Lung (tissue), 12 donors: Measurements from ENCODE around the gene SLC9A9. TPM values are rescaled to one million over a fixed set of nuclear protein-coding genes. Genes with fewer than 3 reads are reported as not detected.

Experiments
- ATAC-seq: fragments of 200-7000 bp; cut with Tn5 transposase; one replicate; pipeline ENCODE4 v1.9.1; 2020; ENCODE audit warnings: moderate number of reproducible peaks; ENCODE audit not compliant: insufficient read depth, low FRiP score
- DNase-seq, 3 donors: peaks; one replicate each; pipeline ENCODE4 v3.0.0-alpha.2; 2013 to 2017
- H3K27ac ChIP-seq, 2 donors: one replicate each; pipeline ENCODE4 v1.5.1; 2013; ENCODE audit warnings: mild to moderate bottlenecking in 2 of 2, moderate library complexity in 2 of 2, control low read depth in 1 of 2, inconsistent platforms in 1 of 2, low read depth in 1 of 2, low read length in 1 of 2
- H3K27me3 ChIP-seq, 3 donors: one replicate each; pipeline ENCODE4 v1.5.1; 2013; ENCODE audit warnings: low read length in 2 of 3; ENCODE audit not compliant: control insufficient read depth in 3 of 3, insufficient read depth in 3 of 3
- H3K36me3 ChIP-seq, 4 donors: one replicate each; pipeline ENCODE4 v1.5.1; 2013; ENCODE audit warnings: low read length in 4 of 4, mild to moderate bottlenecking in 1 of 4, moderate library complexity in 1 of 4; ENCODE audit not compliant: control insufficient read depth in 4 of 4, insufficient read depth in 4 of 4
- H3K4me1 ChIP-seq, 5 donors: one replicate each; pipeline ENCODE4 v1.5.1; 2013; ENCODE audit warnings: low read length in 5 of 5, mild to moderate bottlenecking in 2 of 5, moderate library complexity in 1 of 5; ENCODE audit not compliant: control insufficient read depth in 5 of 5, insufficient read depth in 5 of 5
- H3K4me3 ChIP-seq: one replicate; pipeline ENCODE4 v1.5.1; 2013; ENCODE audit warnings: mild to moderate bottlenecking, control low read depth, moderate library complexity
- H3K9ac ChIP-seq, 2 donors: one replicate each; pipeline ENCODE4 v1.5.1; 2013; ENCODE audit warnings: low read length in 2 of 2, control low read depth in 1 of 2; ENCODE audit not compliant: insufficient read depth in 1 of 2
- H3K9me3 ChIP-seq, 4 donors: one replicate each; pipeline ENCODE4 v1.5.1; 2013; ENCODE audit warnings: low read length in 3 of 4, mild to moderate bottlenecking in 1 of 4, moderate library complexity in 1 of 4; ENCODE audit not compliant: control insufficient read depth in 4 of 4, insufficient read depth in 3 of 4
- CTCF ChIP-seq: IDR thresholded peaks from 2 replicates; pipeline ENCODE4 v1.5.1; 2012; ENCODE audit warnings: mild to moderate bottlenecking; ENCODE audit errors: control extremely low read depth, extremely low read depth
- WGBS, 2 donors: extraction: QIAGEN DNeasy Blood & Tissue Kit; methylation state at CpG; one replicate each; pipeline ENCODE4 v1.1.7; 2013; 5-methylcytosine and 5-hydroxymethylcytosine counted together
- polyA plus RNA-seq, 2 donors: library from polyadenylated mRNA; stranded (reverse); fragments of 200-250 nt; gene quantifications; one replicate each; pipeline ENCODE4 v1.2.1, GENCODE V29; 2013
- total RNA-seq, 2 donors: library from RNA; depleted of rRNA in 1 of 2; stranded (reverse); fragments of >200 nt in 1 of 2; gene quantifications; one replicate each; pipeline ENCODE4 v1.2.1, GENCODE V29; 2014 to 2021
- donor health status: control.
- donor health status: control.
- donor health status: Bipolar disorder and iron deficiency.
- donor health status: healthy.
- donor health status: DM: yes; HTN: yes; CAD: no.

The SLC9A9 gene
- total and polyA plus RNA-seq, 4 donors: 2.2 to 66.3 (median 8.2) TPM

GRCh38 chr3:143538577-143538981 is 309.7 kb downstream of the SLC9A9 start:
- ATAC-seq (no peak), DNase-seq (no peak)
- Histone ChIP-seq H3K27ac (no peak overlapping the region), H3K4me1 (peaks cover 0 to 33% (median 12%) of the 10 kb centered on the region in 5 donors), H3K9ac (no peak overlapping the region), H3K27me3 (no peaks in the 10 kb centered on the region), H3K4me3 (no peak overlapping the region), H3K36me3 (no peaks in the 10 kb centered on the region), H3K9me3 (no peaks in the 10 kb centered on the region)
- TF ChIP-seq CTCF: no peak
- 73 to 78% methylated on average over 2 of the region's 2 CpGs for WGBS, 2 donors

- no peak for ATAC-seq
- H3K4me3 ChIP-seq: no peak overlapping the region
- WGBS, 2 donors: 93 to 94% methylated on average over 1 of the region's 1 CpG
- no peaks in the 10 kb centered on the region for H3K27me3 ChIP-seq
- H3K36me3 ChIP-seq: no peaks in the 10 kb centered on the region
- H3K9me3 ChIP-seq: no peaks in the 10 kb centered on the region
- no peak for TF ChIP-seq CTCF
- H3K9ac ChIP-seq: no peak overlapping the region
- peaks cover 0 to 34% (median 12%) of the 10 kb centered on the region in 5 donors for H3K4me1 ChIP-seq
- H3K27ac ChIP-seq: no peak overlapping the region
- no peak for DNase-seq
Observed at GRCh38 chr3:143538061-143538460, 310.2 kb downstream of the SLC9A9 start.

- Histone ChIP-seq H3K27ac (no peak overlapping the region), H3K4me1 (peaks cover 0 to 45% (median 12%) of the 10 kb centered on the region in 5 donors), H3K9ac (no peak overlapping the region), H3K36me3 (no peaks in the 10 kb centered on the region), H3K4me3 (no peak overlapping the region), H3K9me3 (no peaks in the 10 kb centered on the region), H3K27me3 (no peaks in the 10 kb centered on the region)
- 74 to 85% methylated on average over 3 of the region's 3 CpGs for WGBS, 2 donors
- DNase-seq (peak in 1 of 3 donors; percentile 41), ATAC-seq (peak; percentile 54)
- no peak for TF ChIP-seq CTCF
Observed at GRCh38 chr3:143536817-143537535, 311.3 kb downstream of the SLC9A9 start.
